Cardiac muscle cell (in vitro differentiated cells and primary cell): ENCODE measurements around the gene CBR3. TPM values are rescaled to one million over a fixed set of nuclear protein-coding genes. Genes with fewer than 3 reads are reported as not detected.

Experiments used
- DNase-seq, 2 donors: peaks; one replicate each; pipeline versions ENCODE4 v3.0.0 to v3.0.0-alpha.2; 2010 to 2017; ENCODE audit warnings: low read depth in 1 of 2, low spot score in 1 of 2
- H3K27ac ChIP-seq: fragments of 200-600 bp; sonication (generic); 2 replicates; pipeline ENCODE4 v1.5.1; 2016
- H3K27me3 ChIP-seq: fragments of 200-600 bp; sonication (generic); 2 replicates; pipeline ENCODE4 v1.6.0; 2016; ENCODE audit warnings: control low read depth
- H3K36me3 ChIP-seq: fragments of 200-600 bp; sonication (generic); 2 replicates; pipeline ENCODE4 v1.5.1; 2016; ENCODE audit warnings: control low read depth
- H3K4me1 ChIP-seq: fragments of 200-600 bp; sonication (generic); 2 replicates; pipeline ENCODE4 v1.8.1; 2017; ENCODE audit warnings: low read depth, mild to moderate bottlenecking, mixed run types
- H3K4me3 ChIP-seq: fragments of 200-600 bp; sonication (generic); 2 replicates; pipeline ENCODE4 v1.5.1; 2016; ENCODE audit warnings: mild to moderate bottlenecking
- H3K9me3 ChIP-seq: fragments of 200-600 bp; sonication (generic); 2 replicates; pipeline ENCODE4 v1.5.1; 2017; ENCODE audit warnings: low read depth, mild to moderate bottlenecking, control low read depth
- polyA plus RNA-seq: library from polyadenylated mRNA; unstranded; fragments of >200 nt; fragmentation: Nextera tagmentation; extraction: Ambion mirVana; gene quantifications from 2 replicates; pipeline ENCODE4 v1.2.1, GENCODE V29; 2016
- total RNA-seq: library from RNA; depleted of rRNA; stranded (reverse); fragments of >200 nt; gene quantifications from 2 replicates; pipeline ENCODE4 v1.2.3, GENCODE V29; 2016
- TF ChIP-seq, protein P1 (sequence below): IDR thresholded peaks from 2 replicates; pipeline ENCODE4 v1.5.1; 2012; ENCODE audit warnings: low read depth, mild to moderate bottlenecking, low read length

The CBR3 gene
- total and polyA plus RNA-seq, 2 experiments from 2014 or later, result not detected

DNA sequence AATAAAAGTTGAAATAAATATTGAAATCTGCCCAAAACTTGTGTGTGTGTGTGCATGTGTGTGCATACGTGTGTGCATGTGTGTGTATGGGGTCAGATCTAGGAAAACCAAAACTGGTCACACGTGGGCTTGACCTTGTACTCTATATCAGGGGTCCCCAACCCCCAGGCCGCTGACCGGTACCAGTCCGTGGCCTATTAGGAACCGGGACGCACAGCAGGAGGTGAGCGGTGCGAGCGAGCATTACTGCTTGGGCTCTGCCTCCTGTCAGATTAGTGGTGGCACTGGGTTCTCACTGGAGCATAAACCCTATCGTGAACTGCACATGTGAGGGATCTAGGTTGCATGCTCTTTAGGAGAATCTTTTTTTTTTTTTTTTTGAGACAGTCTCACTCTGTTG is 30.5 kb downstream of the CBR3 start:
- H3K27me3 ChIP-seq, result no peaks in the 10 kb centered on the region
- no peak overlapping the region for H3K4me3 ChIP-seq
- H3K4me1 ChIP-seq, result no peaks in the 10 kb centered on the region
- no peaks in the 10 kb centered on the region for H3K36me3 ChIP-seq
- H3K9me3 ChIP-seq, result no peaks in the 10 kb centered on the region
- DNase-seq, result no peak
- TF ChIP-seq, protein P1, sequence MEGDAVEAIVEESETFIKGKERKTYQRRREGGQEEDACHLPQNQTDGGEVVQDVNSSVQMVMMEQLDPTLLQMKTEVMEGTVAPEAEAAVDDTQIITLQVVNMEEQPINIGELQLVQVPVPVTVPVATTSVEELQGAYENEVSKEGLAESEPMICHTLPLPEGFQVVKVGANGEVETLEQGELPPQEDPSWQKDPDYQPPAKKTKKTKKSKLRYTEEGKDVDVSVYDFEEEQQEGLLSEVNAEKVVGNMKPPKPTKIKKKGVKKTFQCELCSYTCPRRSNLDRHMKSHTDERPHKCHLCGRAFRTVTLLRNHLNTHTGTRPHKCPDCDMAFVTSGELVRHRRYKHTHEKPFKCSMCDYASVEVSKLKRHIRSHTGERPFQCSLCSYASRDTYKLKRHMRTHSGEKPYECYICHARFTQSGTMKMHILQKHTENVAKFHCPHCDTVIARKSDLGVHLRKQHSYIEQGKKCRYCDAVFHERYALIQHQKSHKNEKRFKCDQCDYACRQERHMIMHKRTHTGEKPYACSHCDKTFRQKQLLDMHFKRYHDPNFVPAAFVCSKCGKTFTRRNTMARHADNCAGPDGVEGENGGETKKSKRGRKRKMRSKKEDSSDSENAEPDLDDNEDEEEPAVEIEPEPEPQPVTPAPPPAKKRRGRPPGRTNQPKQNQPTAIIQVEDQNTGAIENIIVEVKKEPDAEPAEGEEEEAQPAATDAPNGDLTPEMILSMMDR, result no peak
- H3K27ac ChIP-seq, result no peak overlapping the region

DNA sequence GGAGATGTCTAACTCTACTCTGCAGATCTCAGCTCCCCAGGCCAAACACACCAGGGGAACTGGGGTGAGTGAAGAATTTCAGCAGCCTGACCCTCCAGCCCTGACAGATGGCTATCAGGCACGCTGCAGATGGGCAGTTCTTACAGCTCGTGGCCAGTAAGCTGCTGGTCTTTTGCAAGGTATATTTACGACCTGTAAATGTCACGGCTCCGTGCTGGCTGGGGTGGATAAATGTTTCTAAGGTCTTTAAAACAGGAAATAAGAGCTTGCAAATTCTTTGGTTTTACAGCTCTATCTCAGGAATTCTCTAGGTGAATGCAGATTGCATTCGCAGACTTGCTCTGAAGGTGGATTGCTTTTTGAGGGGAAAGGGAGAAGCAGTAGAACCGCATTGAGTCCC is 31.8 kb downstream of the CBR3 start:
- no peaks in the 10 kb centered on the region for H3K36me3 ChIP-seq
- DNase-seq, result no peak
- H3K4me3 ChIP-seq, result no peak overlapping the region
- H3K4me1 ChIP-seq, result peaks cover 4% of the 10 kb centered on the region
- no peaks in the 10 kb centered on the region for H3K9me3 ChIP-seq
- TF ChIP-seq, protein P1, result no peak
- H3K27me3 ChIP-seq, result no peaks in the 10 kb centered on the region
- no peak overlapping the region for H3K27ac ChIP-seq

DNA sequence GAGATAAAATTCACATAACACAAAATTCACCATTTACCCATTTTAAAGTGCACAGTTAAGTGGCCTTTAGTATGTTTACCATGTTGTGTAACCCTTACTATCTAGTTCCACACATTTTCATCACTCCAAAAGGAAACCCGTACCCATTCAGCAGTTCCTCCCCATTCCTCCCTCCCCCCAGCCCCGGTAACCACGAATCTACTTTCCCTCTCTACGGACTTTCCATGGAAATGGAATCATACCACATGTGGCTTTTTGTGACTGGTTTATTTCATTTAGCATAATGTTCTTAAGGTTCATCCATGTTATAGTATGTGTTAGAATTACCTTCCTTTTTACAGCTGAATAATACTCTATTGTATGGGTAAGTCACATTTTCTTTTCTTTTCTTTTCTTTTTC is 32.7 kb downstream of the CBR3 start:
- H3K36me3 ChIP-seq, result no peaks in the 10 kb centered on the region
- H3K9me3 ChIP-seq, result no peaks in the 10 kb centered on the region
- no peak overlapping the region for H3K4me3 ChIP-seq
- H3K27ac ChIP-seq, result no peak overlapping the region
- TF ChIP-seq, protein P1, result no peak
- no peak for DNase-seq
- H3K27me3 ChIP-seq, result no peaks in the 10 kb centered on the region
- H3K4me1 ChIP-seq, result peaks cover 12% of the 10 kb centered on the region

DNA sequence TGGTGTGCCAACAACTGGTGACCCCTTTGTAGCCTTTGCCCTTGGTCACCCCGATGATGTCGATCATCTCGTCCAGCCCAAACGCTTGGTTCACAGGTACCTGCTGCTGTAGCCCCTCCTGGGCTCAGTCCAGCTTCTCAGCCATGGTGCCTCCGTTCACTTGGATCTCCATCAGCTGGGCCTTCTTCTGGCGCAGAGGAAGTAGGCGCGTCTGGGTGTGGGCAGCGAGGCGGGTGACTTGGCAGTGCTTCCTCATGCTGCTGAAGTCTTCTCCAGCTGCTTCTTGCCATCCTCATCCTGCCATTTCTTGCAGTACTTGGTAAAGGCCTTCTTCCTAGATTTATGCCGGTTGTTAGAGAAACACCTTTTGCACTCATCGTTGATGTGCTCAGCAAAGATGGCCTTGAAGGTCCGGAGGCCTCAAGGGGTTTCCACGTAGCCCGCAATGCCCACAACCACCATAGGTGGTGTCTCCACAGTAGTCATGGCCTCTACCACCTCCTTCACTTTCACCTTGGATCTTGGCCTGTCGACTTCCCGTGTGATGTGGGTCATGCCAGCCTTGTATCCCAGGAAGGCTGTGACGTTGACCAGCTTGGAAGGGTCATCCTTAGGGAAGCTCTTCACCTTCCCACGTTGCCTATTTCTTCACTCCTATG is 34.7 kb downstream of the CBR3 start:
- Histone ChIP-seq H3K36me3 (no peaks in the 10 kb centered on the region), H3K4me1 (peaks cover 15% of the 10 kb centered on the region), H3K27ac (no peak overlapping the region), H3K4me3 (no peak overlapping the region), H3K27me3 (no peaks in the 10 kb centered on the region), H3K9me3 (no peaks in the 10 kb centered on the region)
- TF ChIP-seq, protein P1, result no peak
- no peak for DNase-seq

DNA sequence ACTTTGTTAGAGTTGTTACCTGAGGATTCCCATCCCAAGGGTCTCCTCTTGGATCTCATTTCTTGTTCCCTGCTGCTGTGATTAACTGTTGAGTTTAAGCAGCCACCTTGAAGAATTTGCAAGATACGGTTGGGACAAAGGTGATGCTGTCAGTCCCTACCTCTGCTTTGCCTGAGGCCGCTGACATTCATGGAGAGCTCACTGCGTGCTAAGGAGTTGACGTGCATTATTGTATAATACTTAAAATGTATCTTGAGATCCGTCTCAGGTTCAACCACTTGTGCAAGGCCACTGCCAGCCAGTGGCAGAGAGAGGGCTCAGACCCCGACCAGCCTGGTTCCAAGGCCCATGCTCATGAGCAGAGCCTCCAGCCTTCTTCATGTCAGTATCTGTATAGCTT is 35.9 kb downstream of the CBR3 start:
- H3K9me3 ChIP-seq, result no peaks in the 10 kb centered on the region
- peaks cover 15% of the 10 kb centered on the region for H3K4me1 ChIP-seq
- no peaks in the 10 kb centered on the region for H3K27me3 ChIP-seq
- H3K36me3 ChIP-seq, result no peaks in the 10 kb centered on the region
- no peak overlapping the region for H3K27ac ChIP-seq
- H3K4me3 ChIP-seq, result no peak overlapping the region
- DNase-seq, result no peak
- TF ChIP-seq, protein P1, result no peak
